KMS-11 (cell line): ENCODE measurements around the gene NTF3.

Experiments used
- H2AFZ ChIP-seq: fragments of 200-600 bp; sonication (generic); 2 replicates; pipeline ENCODE4 v1.6.1; 2016; ENCODE audit warnings: antibody characterized with exemption, mixed run types, low read depth
- H3K27ac ChIP-seq: fragments of 200-600 bp; sonication (generic); 2 replicates; pipeline ENCODE4 v1.6.1; 2016; ENCODE audit warnings: mild to moderate bottlenecking, mixed run types
- H3K27me3 ChIP-seq: fragments of 200-600 bp; sonication (generic); 2 replicates; pipeline ENCODE4 v1.6.1; 2017; ENCODE audit warnings: mild to moderate bottlenecking, low read depth, mixed run types, moderate library complexity; ENCODE audit not compliant: insufficient read depth
- H3K36me3 ChIP-seq: fragments of 200-600 bp; sonication (generic); 2 replicates; pipeline ENCODE4 v1.6.1; 2017; ENCODE audit warnings: mild to moderate bottlenecking, mixed run types; ENCODE audit not compliant: insufficient read depth
- H3K4me1 ChIP-seq: fragments of 200-600 bp; sonication (generic); 2 replicates; pipeline ENCODE4 v1.6.1; 2016; ENCODE audit warnings: mild to moderate bottlenecking, low read depth, mixed run types; ENCODE audit not compliant: poor library complexity, severe bottlenecking
- H3K4me2 ChIP-seq: fragments of 200-600 bp; sonication (generic); 2 replicates; pipeline ENCODE4 v1.7.0; 2016; ENCODE audit warnings: mild to moderate bottlenecking, mixed run types
- H3K4me3 ChIP-seq: fragments of 200-600 bp; sonication (generic); IDR thresholded peaks from 2 replicates; pipeline ENCODE4 v1.6.1; 2017; ENCODE audit warnings: low read depth, low read length, mixed read lengths; ENCODE audit not compliant: insufficient read depth
- H3K79me2 ChIP-seq: fragments of 200-600 bp; sonication (generic); 2 replicates; pipeline ENCODE4 v1.6.1; 2016; ENCODE audit warnings: low read depth, mixed run types; ENCODE audit not compliant: insufficient read depth
- H3K9ac ChIP-seq: fragments of 200-600 bp; sonication (generic); 2 replicates; pipeline ENCODE4 v1.6.1; 2016; ENCODE audit warnings: mild to moderate bottlenecking, mixed run types
- H4K20me1 ChIP-seq: fragments of 200-600 bp; sonication (generic); 2 replicates; pipeline ENCODE4 v1.6.1; 2016; ENCODE audit warnings: mild to moderate bottlenecking, mixed run types; ENCODE audit not compliant: insufficient read depth
- CTCF ChIP-seq: fragments of 200-600 bp; sonication (generic); conservative IDR thresholded peaks from 2 replicates; pipeline ENCODE4 v1.6.1; 2017; ENCODE audit warnings: low read depth, mild to moderate bottlenecking, antibody characterized with exemption, low read length, moderate library complexity, mixed read lengths

The NTF3 gene

GRCh38 chr12:5510251-5510805, 78.4 kb downstream of the NTF3 start:
- Histone ChIP-seq H3K4me1 (no peaks in the 10 kb centered on the region), H3K4me2 (no peak overlapping the region), H3K36me3 (no peaks in the 10 kb centered on the region), H2AFZ (no peak overlapping the region), H3K27ac (no peak overlapping the region), H4K20me1 (no peaks in the 10 kb centered on the region), H3K27me3 (no peaks in the 10 kb centered on the region), H3K79me2 (no peaks in the 10 kb centered on the region), H3K4me3 (no peak overlapping the region), H3K9ac (no peak overlapping the region)
- no peak for TF ChIP-seq CTCF

DNA sequence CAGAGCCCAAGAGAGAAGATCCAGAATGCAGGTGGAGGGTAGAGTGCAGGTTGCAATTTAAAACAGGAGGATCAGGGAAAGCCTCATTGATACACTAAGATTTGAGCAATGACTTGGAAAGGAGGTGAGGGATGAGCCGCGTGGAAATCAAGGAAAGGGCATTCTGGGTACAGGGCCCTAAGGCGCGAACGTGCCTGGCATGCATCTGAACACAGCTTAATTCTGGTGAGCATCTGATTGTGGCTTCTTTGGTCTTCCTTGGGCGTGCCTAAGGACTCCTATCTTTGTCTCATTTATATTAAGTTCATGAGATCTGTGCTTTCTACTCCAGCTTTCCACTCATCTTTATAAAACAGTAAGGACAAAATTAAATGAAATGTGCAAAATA, 79.3 kb downstream of the NTF3 start:
- Histone ChIP-seq H4K20me1 (no peaks in the 10 kb centered on the region), H3K4me2 (no peak overlapping the region), H3K79me2 (no peaks in the 10 kb centered on the region), H3K4me1 (no peaks in the 10 kb centered on the region), H3K27ac (no peak overlapping the region), H3K4me3 (no peak overlapping the region), H3K27me3 (no peaks in the 10 kb centered on the region), H3K36me3 (no peaks in the 10 kb centered on the region), H3K9ac (no peak overlapping the region), H2AFZ (no peak overlapping the region)
- TF ChIP-seq CTCF = no peak

GRCh38 chr12:5511644-5512600, 80.0 kb downstream of the NTF3 start:
- no peak overlapping the region for H3K4me3 ChIP-seq
- H2AFZ ChIP-seq = no peak overlapping the region
- no peak for TF ChIP-seq CTCF
- H3K27ac ChIP-seq = no peak overlapping the region
- no peaks in the 10 kb centered on the region for H3K79me2 ChIP-seq
- no peaks in the 10 kb centered on the region for H3K27me3 ChIP-seq
- no peaks in the 10 kb centered on the region for H3K36me3 ChIP-seq
- H4K20me1 ChIP-seq = no peaks in the 10 kb centered on the region
- no peak overlapping the region for H3K9ac ChIP-seq
- no peaks in the 10 kb centered on the region for H3K4me1 ChIP-seq
- H3K4me2 ChIP-seq = no peak overlapping the region

DNA sequence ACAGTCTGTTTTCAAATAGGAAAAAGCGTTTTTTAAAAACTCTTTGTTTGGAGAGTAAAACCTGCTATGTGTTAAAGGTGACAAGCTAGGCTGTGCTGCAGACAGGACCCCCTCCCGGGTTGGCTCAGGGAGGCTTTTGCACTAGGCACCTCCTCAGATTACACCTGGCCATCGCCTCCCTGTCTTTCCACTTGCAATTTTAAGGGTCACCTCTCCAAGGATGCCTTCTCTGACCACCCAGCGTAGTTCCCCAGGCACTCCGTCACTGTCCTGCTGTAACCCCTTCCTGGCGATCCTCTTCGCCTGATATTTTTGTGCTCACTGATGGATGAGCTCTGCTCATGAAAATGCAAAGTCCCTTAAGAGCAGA, 80.7 kb downstream of the NTF3 start:
- Histone ChIP-seq H3K9ac (no peak overlapping the region), H3K4me3 (no peak overlapping the region), H3K79me2 (no peaks in the 10 kb centered on the region), H3K36me3 (no peaks in the 10 kb centered on the region), H3K27me3 (no peaks in the 10 kb centered on the region), H3K27ac (no peak overlapping the region), H3K4me2 (no peak overlapping the region), H3K4me1 (no peaks in the 10 kb centered on the region), H2AFZ (no peak overlapping the region), H4K20me1 (no peaks in the 10 kb centered on the region)
- TF ChIP-seq CTCF = no peak
